Activated naive CD8-positive, alpha-beta T cell treated with anti-CD3 and anti-CD28 coated beads for 36 hours (primary cell): Measurements from ENCODE around the gene ASB5. TPM values are rescaled to one million over a fixed set of nuclear protein-coding genes. Genes with fewer than 3 reads are reported as not detected.
"Not testable (repeated sequence)": the region's sequence is repeated elsewhere in the genome, so short reads cannot be mapped to it uniquely, and the experiment has no call there.

Experiments
- DNase-seq: peaks from one replicate; pipeline ENCODE4 v3.0.0; 2021
- H3K27ac Mint-ChIP-seq: one replicate; pipeline ENCODE4 v1.8.0; 2022; ENCODE audit warnings: mild to moderate bottlenecking, moderate library complexity, mixed read lengths
- H3K27me3 Mint-ChIP-seq: one replicate; pipeline ENCODE4 v1.8.0; 2022; ENCODE audit warnings: mild to moderate bottlenecking, mixed read lengths
- H3K36me3 Mint-ChIP-seq: one replicate; pipeline ENCODE4 v1.8.0; 2021; ENCODE audit warnings: mild to moderate bottlenecking, mixed read lengths
- H3K4me1 Mint-ChIP-seq: one replicate; pipeline ENCODE4 v1.8.0; 2021; ENCODE audit warnings: mixed read lengths
- H3K4me3 Mint-ChIP-seq: one replicate; pipeline ENCODE4 v1.8.0; 2022; ENCODE audit warnings: mild to moderate bottlenecking, moderate library complexity, mixed read lengths
- H3K9me3 Mint-ChIP-seq: one replicate; pipeline ENCODE4 v1.8.0; 2022; ENCODE audit warnings: mixed read lengths
- total RNA-seq, 2 experiments: library from RNA; stranded (reverse); gene quantifications; one replicate each; pipeline ENCODE4 v1.2.3, GENCODE V29; 2021

Gene ASB5
- total RNA-seq, 2 experiments from 2014 or later: not detected

DNA sequence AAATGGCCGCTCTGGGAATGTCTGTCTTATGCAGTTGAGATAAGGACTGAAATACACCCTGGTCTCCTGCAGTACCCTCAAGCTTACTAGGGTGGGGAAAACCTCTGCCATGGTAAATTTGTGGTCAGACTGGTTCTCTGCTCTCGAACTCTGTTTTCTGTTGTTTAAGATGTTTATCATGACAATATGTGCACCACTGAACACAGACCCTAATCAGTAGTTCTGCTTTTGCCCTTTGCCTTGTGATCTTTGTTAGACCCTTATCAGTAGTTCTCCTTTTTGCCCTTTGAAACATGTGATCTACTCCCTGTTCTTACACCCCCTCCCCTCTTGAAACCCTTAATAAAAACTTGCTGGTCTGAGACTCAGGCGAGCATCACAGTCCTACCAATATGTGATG lies 56.7 kb downstream of the ASB5 start:
- H3K36me3 Mint-ChIP-seq, H3K4me3 Mint-ChIP-seq, H3K27ac Mint-ChIP-seq, H3K9me3 Mint-ChIP-seq, DNase-seq, H3K4me1 Mint-ChIP-seq: not testable (repeated sequence)
- H3K27me3 Mint-ChIP-seq: peaks cover 22% of the 10 kb centered on the region

DNA sequence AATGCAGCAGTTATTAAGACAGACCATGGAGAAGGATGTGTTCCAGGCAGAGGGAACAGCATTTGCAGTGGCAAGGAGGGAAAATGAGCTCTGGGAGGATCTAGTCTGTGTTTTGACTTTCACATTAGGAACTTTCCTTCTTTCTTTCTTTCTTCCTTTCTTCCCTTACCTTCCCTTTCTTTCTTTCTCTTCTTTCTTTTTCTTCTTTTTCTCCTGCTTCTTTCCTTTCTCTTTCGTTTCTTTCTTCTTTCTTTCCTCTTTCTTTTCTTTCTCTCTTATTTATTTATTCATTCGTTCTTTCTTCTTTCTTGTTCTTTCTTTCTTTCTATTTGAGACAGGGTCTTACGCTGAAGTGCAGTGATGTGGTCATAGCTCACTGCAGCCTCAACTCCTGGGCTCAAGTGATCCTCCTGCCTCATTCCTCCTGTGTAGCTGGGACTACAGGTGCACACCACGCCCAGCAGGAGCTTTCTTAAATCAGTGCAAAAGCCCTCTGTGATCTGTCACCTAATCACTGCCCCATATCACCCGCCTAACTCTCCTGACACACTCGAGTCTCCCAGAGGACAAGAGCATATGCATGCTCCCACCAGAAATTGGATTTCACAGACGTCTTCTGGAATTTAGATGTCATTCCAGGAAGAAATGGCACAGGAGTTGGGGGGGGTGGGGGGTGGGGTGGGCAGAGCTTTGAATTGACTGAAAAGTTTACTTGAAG lies 58.3 kb downstream of the ASB5 start:
- no peaks in the 10 kb centered on the region for H3K36me3 Mint-ChIP-seq
- no peaks in the 10 kb centered on the region for H3K9me3 Mint-ChIP-seq
- no peak for DNase-seq
- no peaks in the 10 kb centered on the region for H3K4me1 Mint-ChIP-seq
- H3K4me3 Mint-ChIP-seq: no peak overlapping the region
- no peak overlapping the region for H3K27ac Mint-ChIP-seq
- H3K27me3 Mint-ChIP-seq: peaks cover 37% of the 10 kb centered on the region

DNA sequence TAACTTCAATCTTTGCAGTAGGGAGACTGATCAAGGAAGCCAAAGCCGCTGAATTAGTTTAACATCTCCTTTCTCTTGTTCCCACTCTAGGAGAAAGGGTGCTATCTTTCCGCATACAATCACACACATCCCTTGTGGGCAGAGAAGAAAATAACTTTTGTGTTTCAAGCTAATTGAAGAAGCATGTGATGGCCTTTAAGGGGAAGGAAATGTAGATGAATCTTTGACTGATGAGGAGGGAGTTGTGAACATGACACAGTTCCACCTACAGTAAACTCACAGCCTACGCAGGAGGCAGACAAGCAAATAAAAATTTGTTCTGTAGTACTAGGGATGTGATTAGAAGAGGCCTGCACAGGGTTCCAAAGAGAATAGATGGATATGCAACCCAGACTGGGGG lies 58.9 kb downstream of the ASB5 start:
- Mint-ChIP-seq H3K27me3 (peaks cover 44% of the 10 kb centered on the region), H3K4me1 (peaks cover 2% of the 10 kb centered on the region), H3K4me3 (no peak overlapping the region), H3K36me3 (no peaks in the 10 kb centered on the region), H3K27ac (no peak overlapping the region), H3K9me3 (no peaks in the 10 kb centered on the region)
- DNase-seq: no peak

- Mint-ChIP-seq H3K4me1 (peaks cover 2% of the 10 kb centered on the region), H3K4me3 (no peak overlapping the region), H3K9me3 (no peaks in the 10 kb centered on the region), H3K36me3 (no peaks in the 10 kb centered on the region), H3K27me3 (peaks cover 45% of the 10 kb centered on the region), H3K27ac (no peak overlapping the region)
- no peak for DNase-seq
These were observed 59.5 kb downstream of the ASB5 start for GRCh38 chr4:176209535-176209934.

- no peak for DNase-seq
- Mint-ChIP-seq H3K4me3 (no peak overlapping the region), H3K9me3 (no peaks in the 10 kb centered on the region), H3K27ac (no peak overlapping the region), H3K27me3 (peaks cover 48% of the 10 kb centered on the region), H3K36me3 (no peaks in the 10 kb centered on the region), H3K4me1 (peaks cover 2% of the 10 kb centered on the region)
These were observed 61.2 kb downstream of the ASB5 start for GRCh38 chr4:176207839-176208238.

DNA sequence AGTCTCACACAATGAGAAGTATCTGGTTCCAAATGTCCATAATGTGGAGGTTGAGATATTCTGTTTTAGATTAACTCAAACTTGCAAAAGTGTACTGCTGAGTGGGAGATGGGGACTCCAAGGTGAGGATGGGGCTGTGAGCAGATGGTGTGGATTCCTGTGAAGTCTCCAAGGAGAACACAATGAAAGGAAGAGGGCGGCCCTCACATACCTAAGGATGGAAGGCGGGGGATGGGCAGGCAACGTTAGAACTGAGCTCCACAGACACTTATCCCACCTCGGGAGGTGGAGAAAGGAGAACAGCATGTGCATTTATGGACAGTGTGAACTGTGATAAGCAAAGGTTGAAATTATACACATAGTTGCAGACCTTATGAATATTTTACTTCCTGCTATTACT lies 63.7 kb downstream of the ASB5 start:
- Mint-ChIP-seq H3K27ac (no peak overlapping the region), H3K4me3 (no peak overlapping the region), H3K27me3 (peaks cover 41% of the 10 kb centered on the region), H3K36me3 (no peaks in the 10 kb centered on the region), H3K9me3 (no peaks in the 10 kb centered on the region), H3K4me1 (peaks cover 2% of the 10 kb centered on the region)
- DNase-seq: no peak

- Mint-ChIP-seq H3K4me3 (no peak overlapping the region), H3K9me3 (peaks cover 11% of the 10 kb centered on the region), H3K4me1 (peaks cover 26% of the 10 kb centered on the region), H3K27ac (no peak overlapping the region), H3K36me3 (peaks cover 4% of the 10 kb centered on the region), H3K27me3 (peaks cover 10% of the 10 kb centered on the region)
- DNase-seq: no peak
These were observed 70.6 kb downstream of the ASB5 start for GRCh38 chr4:176198316-176198903.

DNA sequence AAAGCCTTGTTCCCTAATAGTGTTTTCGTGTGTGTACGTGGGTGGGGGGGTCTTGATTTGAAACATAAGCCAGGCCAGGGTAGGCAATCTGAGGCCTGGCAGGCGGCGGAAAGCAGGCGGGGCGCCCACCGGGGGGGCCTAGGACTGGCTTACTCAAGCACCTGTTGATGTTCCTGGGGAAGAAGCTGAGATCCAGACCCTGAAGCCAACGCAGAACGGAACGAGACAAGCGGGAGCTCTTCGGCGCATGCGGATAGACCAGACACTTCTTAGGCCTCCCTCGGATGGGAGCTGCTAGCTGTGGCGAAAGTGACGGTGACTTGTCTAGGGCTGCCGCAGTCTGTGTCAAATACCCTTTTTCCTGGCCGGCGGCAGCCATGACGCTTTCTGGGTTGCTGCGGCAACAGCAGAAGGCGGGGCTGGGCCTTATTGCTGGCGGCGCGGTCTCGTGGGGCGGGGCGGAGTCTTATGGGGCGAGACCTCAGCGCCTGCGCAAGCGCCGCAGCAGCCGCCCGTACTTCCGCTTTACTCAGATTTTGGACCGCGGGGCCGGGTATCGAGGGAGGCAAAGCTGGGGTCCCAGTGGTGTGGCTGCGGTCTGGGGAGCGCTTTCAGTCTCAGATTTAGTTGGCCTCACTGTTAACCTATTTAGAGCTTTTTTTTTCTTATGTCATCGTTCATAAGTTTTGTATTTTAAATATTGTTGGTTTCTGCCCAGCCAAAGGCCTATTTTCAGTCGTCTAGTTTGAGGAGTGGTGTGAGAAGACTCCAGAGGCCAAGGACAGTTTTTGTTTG lies 73.6 kb downstream of the ASB5 start, which contains the start of gene SPATA4:
SPATA4 (minus strand) TSS at position 402 of the 795 bp plus-strand sequence; CDS start at position 379, 23 bp downstream.
- Mint-ChIP-seq H3K4me3 (peak within 1 kb of the TSS; percentile 80), H3K27me3 (peaks cover 19% of the 10 kb centered on the region), H3K27ac (peak within 1 kb of the TSS; percentile 89)

GRCh38 chr4:176193938-176194337 lies 75.1 kb downstream of the ASB5 start:
- Mint-ChIP-seq H3K9me3 (peaks cover 11% of the 10 kb centered on the region), H3K27ac (peak overlapping the region; percentile 88), H3K4me1 (peaks cover 31% of the 10 kb centered on the region), H3K4me3 (peak overlapping the region; percentile 54), H3K36me3 (peaks cover 4% of the 10 kb centered on the region), H3K27me3 (peaks cover 25% of the 10 kb centered on the region)
- DNase-seq: peak; percentile 67

More for the DNA sequence above, 73.6 kb downstream of the ASB5 start, which contains the start of gene SPATA4:
- Mint-ChIP-seq H3K36me3 (peaks cover 4% of the 10 kb centered on the region), H3K9me3 (peaks cover 11% of the 10 kb centered on the region), H3K4me1 (peaks cover 30% of the 10 kb centered on the region)
- peak; percentile 97 for DNase-seq

GRCh38 chr4:176193126-176193525 lies 75.9 kb downstream of the ASB5 start:
- H3K36me3 Mint-ChIP-seq: peaks cover 4% of the 10 kb centered on the region
- no peak for DNase-seq
- H3K27me3 Mint-ChIP-seq: peaks cover 23% of the 10 kb centered on the region
- H3K4me3 Mint-ChIP-seq: peak overlapping the region; percentile 50
- peak overlapping the region; percentile 81 for H3K27ac Mint-ChIP-seq
- H3K9me3 Mint-ChIP-seq: peaks cover 11% of the 10 kb centered on the region
- peaks cover 34% of the 10 kb centered on the region for H3K4me1 Mint-ChIP-seq

DNA sequence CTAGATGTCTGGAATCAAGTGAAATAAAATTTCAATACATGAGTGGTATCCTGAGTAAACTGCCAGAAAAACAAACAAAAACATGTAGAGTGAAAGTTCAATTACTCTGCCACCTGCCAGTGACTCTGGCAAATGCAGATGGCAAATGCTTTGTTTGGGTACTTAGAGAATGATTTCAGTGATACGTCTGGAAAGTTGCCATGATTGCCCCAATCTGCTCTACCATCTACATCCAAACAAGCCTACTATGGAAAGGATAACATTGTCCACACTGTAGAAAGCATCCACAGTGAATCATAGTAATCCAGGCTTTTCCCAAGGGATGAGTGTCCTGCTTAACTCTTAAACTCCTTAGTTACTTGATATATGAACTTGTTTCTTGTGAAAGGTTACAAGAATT lies 77.0 kb downstream of the ASB5 start:
- Mint-ChIP-seq H3K4me3 (no peak overlapping the region), H3K27ac (no peak overlapping the region), H3K4me1 (peaks cover 37% of the 10 kb centered on the region), H3K36me3 (peaks cover 2% of the 10 kb centered on the region), H3K27me3 (peaks cover 23% of the 10 kb centered on the region), H3K9me3 (peaks cover 8% of the 10 kb centered on the region)
- DNase-seq: no peak

GRCh38 chr4:176189891-176190795 lies 78.9 kb downstream of the ASB5 start:
- Mint-ChIP-seq H3K27me3 (peaks cover 28% of the 10 kb centered on the region), H3K4me1 (peaks cover 35% of the 10 kb centered on the region), H3K27ac (no peak overlapping the region), H3K36me3 (no peaks in the 10 kb centered on the region), H3K9me3 (no peaks in the 10 kb centered on the region), H3K4me3 (no peak overlapping the region)
- no peak for DNase-seq

DNA sequence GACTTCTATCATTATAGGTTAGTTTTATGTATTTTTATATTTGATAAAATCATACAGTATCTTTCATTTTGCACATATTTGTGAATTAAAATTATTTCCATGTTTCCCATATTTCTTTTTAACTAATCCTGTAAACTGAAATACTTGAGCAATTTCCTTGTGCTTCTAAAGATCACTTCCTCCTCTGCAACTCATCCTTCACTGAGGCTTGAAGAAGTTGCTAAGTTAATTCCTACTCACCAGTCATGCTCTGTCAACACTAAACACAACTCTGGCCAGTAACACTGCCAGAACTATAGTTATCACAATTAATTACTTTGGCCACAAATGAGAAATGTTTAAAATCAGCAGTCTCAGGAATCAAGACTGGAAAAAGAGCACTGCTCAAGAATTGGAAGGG lies 80.4 kb downstream of the ASB5 start:
- no peak overlapping the region for H3K27ac Mint-ChIP-seq
- H3K9me3 Mint-ChIP-seq: no peaks in the 10 kb centered on the region
- H3K36me3 Mint-ChIP-seq: no peaks in the 10 kb centered on the region
- peaks cover 29% of the 10 kb centered on the region for H3K27me3 Mint-ChIP-seq
- no peak overlapping the region for H3K4me3 Mint-ChIP-seq
- H3K4me1 Mint-ChIP-seq: peaks cover 22% of the 10 kb centered on the region
- no peak for DNase-seq

- H3K27me3 Mint-ChIP-seq: peaks cover 34% of the 10 kb centered on the region
- no peak overlapping the region for H3K4me3 Mint-ChIP-seq
- H3K36me3 Mint-ChIP-seq: no peaks in the 10 kb centered on the region
- H3K9me3 Mint-ChIP-seq: no peaks in the 10 kb centered on the region
- H3K4me1 Mint-ChIP-seq: peaks cover 16% of the 10 kb centered on the region
- DNase-seq: no peak
- H3K27ac Mint-ChIP-seq: peak overlapping the region; percentile 8
These were observed 81.4 kb downstream of the ASB5 start for GRCh38 chr4:176187624-176188023.
